Skeletal muscle tissue (tissue), 4 donors: ENCODE data around the gene LRRK1. TPM values are rescaled to one million over a fixed set of nuclear protein-coding genes. Genes with fewer than 3 reads are reported as not detected.

Experiments used
- H3K27ac ChIP-seq: one replicate; pipeline ENCODE4 v1.7.0; 2013; ENCODE audit warnings: mild to moderate bottlenecking, low read depth, low read length, inconsistent platforms
- H3K27me3 ChIP-seq, 3 donors: one replicate each; pipeline ENCODE4 v1.7.0; 2013; ENCODE audit warnings: low read length in 3 of 3; ENCODE audit not compliant: control insufficient read depth in 3 of 3, insufficient read depth in 3 of 3
- H3K36me3 ChIP-seq, 3 donors: one replicate each; pipeline ENCODE4 v1.7.0; 2013; ENCODE audit warnings: low read length in 3 of 3; ENCODE audit not compliant: control insufficient read depth in 3 of 3, insufficient read depth in 3 of 3
- H3K4me1 ChIP-seq, 3 donors: one replicate each; pipeline ENCODE4 v1.7.0; 2013; ENCODE audit warnings: low read length in 3 of 3, mild to moderate bottlenecking in 3 of 3; ENCODE audit not compliant: control insufficient read depth in 3 of 3, insufficient read depth in 3 of 3
- H3K4me3 ChIP-seq, 3 donors: one replicate each; pipeline ENCODE4 v1.7.0; 2013; ENCODE audit warnings: low read length in 3 of 3
- H3K9ac ChIP-seq, 3 donors: one replicate each; pipeline ENCODE4 v1.7.0; 2013; ENCODE audit warnings: low read length in 3 of 3, mild to moderate bottlenecking in 3 of 3, moderate library complexity in 2 of 3, low read depth in 1 of 3
- H3K9me3 ChIP-seq, 3 donors: one replicate each; pipeline ENCODE4 v1.7.0; 2013; ENCODE audit warnings: low read length in 3 of 3; ENCODE audit not compliant: control insufficient read depth in 3 of 3
- total RNA-seq: library from RNA; depleted of rRNA; stranded (reverse); fragments of >200 nt; gene quantifications from one replicate; pipeline ENCODE4 v1.2.3, GENCODE V29; 2014
- donor health status: Osteomylitis.

LRRK1 gene
- total RNA-seq, 1 donor from 2014 or later: 3.7 TPM

- Histone ChIP-seq H3K4me1 (no peaks in the 10 kb centered on the region), H3K4me3 (no peak overlapping the region), H3K9me3 (peaks cover 0 to 3% (median 0%) of the 10 kb centered on the region in 3 donors), H3K36me3 (no peaks in the 10 kb centered on the region), H3K9ac (no peak overlapping the region), H3K27ac (no peak overlapping the region), H3K27me3 (no peaks in the 10 kb centered on the region)
These were observed 47.8 kb downstream of the LRRK1 start for GRCh38 chr15:100966997-100967396.

GRCh38 chr15:100968050-100968966 is 49.2 kb downstream of the LRRK1 start:
- no peak overlapping the region for H3K27ac ChIP-seq

GRCh38 chr15:100972975-100973350 is 53.8 kb downstream of the LRRK1 start:
- Histone ChIP-seq H3K4me3 (no peak overlapping the region), H3K27ac (no peak overlapping the region), H3K9me3 (peaks cover 0 to 3% (median 0%) of the 10 kb centered on the region in 3 donors), H3K36me3 (no peaks in the 10 kb centered on the region), H3K4me1 (peaks cover 0 to 2% (median 0%) of the 10 kb centered on the region in 3 donors), H3K27me3 (peaks cover 10 to 22% (median 21%) of the 10 kb centered on the region in 3 donors), H3K9ac (no peak overlapping the region)

More at GRCh38 chr15:100968050-100968966, 49.2 kb downstream of the LRRK1 start:
- Histone ChIP-seq H3K4me3 (no peak overlapping the region), H3K4me1 (peaks cover 0 to 2% (median 0%) of the 10 kb centered on the region in 3 donors), H3K9me3 (peaks cover 0 to 3% (median 0%) of the 10 kb centered on the region in 3 donors), H3K27me3 (peaks cover 3 to 10% (median 10%) of the 10 kb centered on the region in 3 donors), H3K9ac (no peak overlapping the region), H3K36me3 (no peaks in the 10 kb centered on the region)

GRCh38 chr15:100973351-100974111 is 54.4 kb downstream of the LRRK1 start:
- H3K9ac ChIP-seq: no peak overlapping the region

GRCh38 chr15:100975043-100975442 is 55.9 kb downstream of the LRRK1 start:
- Histone ChIP-seq H3K27ac (no peak overlapping the region), H3K4me1 (peaks cover 0 to 2% (median 0%) of the 10 kb centered on the region in 3 donors), H3K27me3 (peaks cover 10 to 22% (median 21%) of the 10 kb centered on the region in 3 donors), H3K9ac (no peak overlapping the region), H3K9me3 (peaks cover 0 to 3% (median 0%) of the 10 kb centered on the region in 3 donors), H3K4me3 (no peak overlapping the region), H3K36me3 (no peaks in the 10 kb centered on the region)

More at GRCh38 chr15:100973351-100974111, 54.4 kb downstream of the LRRK1 start:
- no peak overlapping the region for H3K4me3 ChIP-seq
- peaks cover 0 to 3% (median 0%) of the 10 kb centered on the region in 3 donors for H3K9me3 ChIP-seq
- no peaks in the 10 kb centered on the region for H3K36me3 ChIP-seq
- H3K4me1 ChIP-seq: peaks cover 0 to 2% (median 0%) of the 10 kb centered on the region in 3 donors
- no peak overlapping the region for H3K27ac ChIP-seq
- peaks cover 10 to 22% (median 21%) of the 10 kb centered on the region in 3 donors for H3K27me3 ChIP-seq

GRCh38 chr15:100980410-100981046 is 61.4 kb downstream of the LRRK1 start:
- no peaks in the 10 kb centered on the region for H3K27me3 ChIP-seq
- H3K4me3 ChIP-seq: no peak overlapping the region
- H3K9me3 ChIP-seq: peaks cover 0 to 2% (median 0%) of the 10 kb centered on the region in 3 donors
- no peak overlapping the region for H3K27ac ChIP-seq
- no peak overlapping the region for H3K9ac ChIP-seq
- peaks cover 0 to 1% (median 0%) of the 10 kb centered on the region in 3 donors for H3K36me3 ChIP-seq
- H3K4me1 ChIP-seq: no peaks in the 10 kb centered on the region

- H3K36me3 ChIP-seq: peaks cover 0 to 1% (median 0%) of the 10 kb centered on the region in 3 donors
- H3K27me3 ChIP-seq: no peaks in the 10 kb centered on the region
- H3K4me1 ChIP-seq: no peaks in the 10 kb centered on the region
- H3K27ac ChIP-seq: no peak overlapping the region
- peaks cover 0 to 2% (median 0%) of the 10 kb centered on the region in 3 donors for H3K9me3 ChIP-seq
- H3K4me3 ChIP-seq: no peak overlapping the region
- no peak overlapping the region for H3K9ac ChIP-seq
These were observed 61.9 kb downstream of the LRRK1 start for GRCh38 chr15:100981086-100981485.

- no peak overlapping the region for H3K9ac ChIP-seq
- peaks cover 0 to 1% (median under 1%) of the 10 kb centered on the region in 3 donors for H3K36me3 ChIP-seq
- H3K4me1 ChIP-seq: peaks cover 0 to 2% (median 0%) of the 10 kb centered on the region in 3 donors
- H3K27me3 ChIP-seq: no peaks in the 10 kb centered on the region
- H3K9me3 ChIP-seq: peaks cover 0 to 2% (median 0%) of the 10 kb centered on the region in 3 donors
- no peak overlapping the region for H3K4me3 ChIP-seq
- H3K27ac ChIP-seq: no peak overlapping the region
These were observed 64.1 kb downstream of the LRRK1 start for GRCh38 chr15:100983221-100983620.

- H3K9ac ChIP-seq: no peak overlapping the region
- H3K4me3 ChIP-seq: no peak overlapping the region
- H3K9me3 ChIP-seq: no peaks in the 10 kb centered on the region
- peaks cover 0 to 2% (median 0%) of the 10 kb centered on the region in 3 donors for H3K4me1 ChIP-seq
- H3K27me3 ChIP-seq: no peaks in the 10 kb centered on the region
- no peak overlapping the region for H3K27ac ChIP-seq
- H3K36me3 ChIP-seq: peaks cover 0 to 5% (median 1%) of the 10 kb centered on the region in 3 donors
These were observed 66.2 kb downstream of the LRRK1 start for GRCh38 chr15:100985401-100985800.
